Esophagus muscularis mucosa (tissue), 4 donors: ENCODE data around the gene CP.

Experiments
- EP300 ChIP-seq: sonication (generic); formaldehyde crosslinking; IDR thresholded peaks from one replicate; pipeline ENCODE4 v1.6.1; 2017; ENCODE audit warnings: antibody characterized with exemption
- POLR2A ChIP-seq: fragments of 450-650 bp; IDR thresholded peaks from one replicate; pipeline ENCODE4 v1.6.1; 2017; ENCODE audit warnings: antibody characterized with exemption, moderate library complexity, mild to moderate bottlenecking, low read depth
- POLR2AphosphoS5 ChIP-seq, 2 donors: sonication (generic); formaldehyde crosslinking; IDR thresholded peaks; one replicate each; pipeline ENCODE4 v1.6.1; 2017; ENCODE audit warnings: antibody characterized with exemption in 2 of 2
- TF ChIP-seq, protein P1 (sequence below), 3 experiments: fragments of 200-600 bp in 2 of 3; fragments of 450-650 bp in 1 of 3; sonication (generic) in 2 of 3; IDR thresholded peaks; one replicate each; pipeline ENCODE4 v1.5.1; 2017 to 2019; ENCODE audit warnings: antibody characterized with exemption in 3 of 3, mild to moderate bottlenecking in 2 of 3, moderate library complexity in 1 of 3

DNA sequence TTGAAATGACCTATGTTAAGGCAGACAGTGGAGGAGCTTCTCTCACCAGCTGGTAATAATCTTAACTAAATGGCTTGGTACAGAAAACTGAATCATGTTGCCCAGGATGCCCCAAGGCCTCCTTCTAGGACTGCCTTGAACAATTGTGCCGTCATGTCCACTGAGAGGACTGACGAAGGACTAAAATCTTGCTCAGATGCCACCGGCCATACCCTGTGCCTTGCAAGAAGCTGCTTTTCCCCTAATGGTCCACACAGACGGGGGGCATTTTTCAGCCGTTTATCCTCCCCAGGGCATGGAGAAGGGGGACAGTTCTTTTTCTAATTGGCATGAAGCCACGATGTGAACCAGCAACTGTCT is 1.8 kb upstream of the CP start:
- no peak for TF ChIP-seq POLR2A
- TF ChIP-seq, protein P1, sequence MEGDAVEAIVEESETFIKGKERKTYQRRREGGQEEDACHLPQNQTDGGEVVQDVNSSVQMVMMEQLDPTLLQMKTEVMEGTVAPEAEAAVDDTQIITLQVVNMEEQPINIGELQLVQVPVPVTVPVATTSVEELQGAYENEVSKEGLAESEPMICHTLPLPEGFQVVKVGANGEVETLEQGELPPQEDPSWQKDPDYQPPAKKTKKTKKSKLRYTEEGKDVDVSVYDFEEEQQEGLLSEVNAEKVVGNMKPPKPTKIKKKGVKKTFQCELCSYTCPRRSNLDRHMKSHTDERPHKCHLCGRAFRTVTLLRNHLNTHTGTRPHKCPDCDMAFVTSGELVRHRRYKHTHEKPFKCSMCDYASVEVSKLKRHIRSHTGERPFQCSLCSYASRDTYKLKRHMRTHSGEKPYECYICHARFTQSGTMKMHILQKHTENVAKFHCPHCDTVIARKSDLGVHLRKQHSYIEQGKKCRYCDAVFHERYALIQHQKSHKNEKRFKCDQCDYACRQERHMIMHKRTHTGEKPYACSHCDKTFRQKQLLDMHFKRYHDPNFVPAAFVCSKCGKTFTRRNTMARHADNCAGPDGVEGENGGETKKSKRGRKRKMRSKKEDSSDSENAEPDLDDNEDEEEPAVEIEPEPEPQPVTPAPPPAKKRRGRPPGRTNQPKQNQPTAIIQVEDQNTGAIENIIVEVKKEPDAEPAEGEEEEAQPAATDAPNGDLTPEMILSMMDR (IDR thresholded peaks at IDR 0.05) = no peak
- no peak for TF ChIP-seq POLR2AphosphoS5 (IDR thresholded peaks at IDR 0.05)
- no peak for TF ChIP-seq EP300
